ENCODE measurements around the gene MRPS15.
"Not testable (repeated sequence)": the region's sequence is repeated elsewhere in the genome, so short reads cannot be mapped to it uniquely, and the experiment has no call there.

The MRPS15 gene

DNA sequence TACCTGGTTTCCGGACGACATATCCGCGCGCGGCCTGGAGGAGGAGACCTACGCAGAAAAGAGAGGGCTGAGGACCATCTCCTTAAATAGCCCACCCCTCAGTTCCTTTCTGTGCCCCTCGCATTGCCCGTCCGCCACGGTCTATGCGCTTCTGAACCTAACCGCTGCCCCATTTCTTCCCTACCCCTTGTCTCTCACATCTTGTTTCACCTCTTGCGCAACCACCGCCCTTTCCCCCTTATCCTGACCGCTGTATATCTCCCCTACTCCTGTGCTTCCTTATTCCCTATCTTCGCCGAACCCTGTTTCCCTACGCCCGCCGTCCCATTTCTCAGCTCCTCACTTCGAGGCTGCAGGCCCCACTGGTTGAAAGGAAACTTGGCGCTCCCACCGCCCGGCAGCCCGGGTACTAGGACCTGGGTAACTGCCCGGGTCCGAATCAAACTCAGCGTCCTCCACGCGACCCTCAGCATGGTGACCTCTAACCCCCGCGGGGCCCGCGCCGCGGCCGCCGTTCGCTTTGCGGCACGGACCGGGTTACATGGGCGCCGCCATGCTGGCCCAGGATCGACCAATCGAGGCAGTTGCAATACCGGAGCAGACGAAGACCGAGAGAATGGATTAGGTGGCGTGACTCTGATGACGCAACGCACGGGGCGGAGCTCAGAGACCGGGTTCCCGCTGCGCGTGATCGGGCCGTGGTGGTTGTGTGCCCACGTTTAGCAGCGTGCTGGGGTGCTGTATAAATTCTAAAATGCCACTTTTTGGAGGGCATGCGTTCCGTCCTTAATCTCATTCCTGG lies at the start of gene MRPS15:
Gene MRPS15 (minus strand): TSS at position 582 of the 802 bp plus-strand sequence. CDS start 109 bp downstream, at position 473.
- DNase-seq: peak; percentile 90 to 96

DNA sequence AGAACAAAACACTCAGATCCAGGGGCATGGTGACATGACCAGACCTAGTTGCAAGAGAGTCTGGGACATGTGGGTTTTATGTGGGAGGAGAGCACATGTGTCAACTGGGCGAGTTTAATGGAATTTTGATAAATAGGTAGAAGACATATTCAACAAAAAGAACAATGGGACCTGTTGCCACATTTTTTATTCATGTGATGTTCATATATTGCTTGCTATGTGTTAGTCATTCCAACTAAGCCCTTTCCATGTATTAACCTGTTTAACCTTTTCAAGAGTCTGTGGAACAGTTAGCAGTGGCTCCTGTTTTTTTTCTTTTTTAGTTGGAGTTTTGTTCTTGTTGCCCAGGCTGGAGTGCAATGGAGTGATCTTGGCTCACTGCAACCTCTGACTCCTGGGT lies 48.7 kb upstream of the MRPS15 start:
- no peak for DNase-seq

DNA sequence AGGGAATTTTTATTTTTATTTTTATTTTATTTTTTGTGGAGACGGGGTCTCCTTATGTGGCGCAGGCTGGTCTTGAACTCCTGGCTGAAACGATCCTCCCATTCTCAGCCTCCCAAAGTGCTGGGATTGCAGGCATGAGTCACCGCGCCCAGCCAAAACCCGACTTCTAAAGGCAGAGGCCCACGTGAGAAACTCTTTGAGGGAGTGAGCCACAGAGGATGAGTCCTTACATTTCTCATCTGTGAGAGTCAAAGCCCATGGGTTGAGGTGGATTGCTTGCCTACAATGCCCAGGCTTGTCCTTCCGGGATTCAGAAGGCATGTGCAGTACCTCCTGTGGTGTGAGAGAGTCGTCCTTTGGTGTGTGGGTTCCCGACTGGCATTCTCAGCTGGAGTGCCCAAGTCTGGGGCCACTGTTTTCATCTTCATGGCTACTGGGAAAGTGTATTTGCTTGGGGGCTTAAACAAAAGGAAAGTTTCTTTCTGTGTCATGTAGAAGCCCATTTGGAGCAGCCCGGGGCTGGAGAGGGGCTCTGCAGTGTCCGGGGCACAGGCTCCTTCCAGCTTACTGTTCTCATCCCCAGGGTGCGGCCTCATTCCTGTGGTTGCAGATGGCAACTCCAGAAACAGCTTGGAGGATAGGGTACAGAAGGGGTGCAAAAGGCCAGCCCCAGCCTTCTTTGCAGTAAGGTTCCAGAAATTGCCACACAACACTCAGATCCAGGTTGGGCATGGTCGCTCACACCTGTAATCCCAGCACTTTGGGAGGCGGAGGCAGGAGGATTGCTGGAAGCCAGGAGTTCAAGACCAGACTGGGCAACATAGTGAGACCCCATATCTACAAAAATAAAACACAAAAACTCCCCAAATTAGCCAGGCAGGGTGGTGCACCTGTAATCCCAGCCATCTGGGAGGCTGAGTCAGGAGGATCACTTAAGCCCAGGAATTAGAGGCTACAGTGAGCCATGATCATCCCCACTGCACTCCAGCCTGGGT lies 47.9 kb upstream of the MRPS15 start:
- DNase-seq: no peak

DNA sequence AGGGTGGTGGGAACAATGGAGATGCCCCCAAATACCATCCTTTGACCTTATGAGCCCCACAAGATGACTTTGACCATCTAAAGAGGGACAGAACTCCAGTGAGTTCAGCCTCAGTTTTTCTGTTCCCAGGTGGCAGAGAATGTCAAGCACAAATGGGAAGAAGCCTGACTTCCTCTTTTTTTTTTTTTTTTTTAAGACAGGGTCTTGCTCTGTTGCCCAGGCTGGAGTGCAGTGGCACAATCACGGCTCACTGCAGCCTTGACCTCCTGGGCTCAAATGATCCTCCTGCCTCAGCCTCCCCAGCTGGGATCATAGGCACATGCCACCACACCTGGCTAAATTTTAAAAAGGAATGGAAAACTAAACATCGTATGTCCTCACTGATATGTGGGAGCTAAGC lies 47.0 kb upstream of the MRPS15 start:
- not testable (repeated sequence) for DNase-seq

- no peak for DNase-seq
These were observed 46.2 kb upstream of the MRPS15 start for GRCh38 chr1:36510418-36510817.

DNA sequence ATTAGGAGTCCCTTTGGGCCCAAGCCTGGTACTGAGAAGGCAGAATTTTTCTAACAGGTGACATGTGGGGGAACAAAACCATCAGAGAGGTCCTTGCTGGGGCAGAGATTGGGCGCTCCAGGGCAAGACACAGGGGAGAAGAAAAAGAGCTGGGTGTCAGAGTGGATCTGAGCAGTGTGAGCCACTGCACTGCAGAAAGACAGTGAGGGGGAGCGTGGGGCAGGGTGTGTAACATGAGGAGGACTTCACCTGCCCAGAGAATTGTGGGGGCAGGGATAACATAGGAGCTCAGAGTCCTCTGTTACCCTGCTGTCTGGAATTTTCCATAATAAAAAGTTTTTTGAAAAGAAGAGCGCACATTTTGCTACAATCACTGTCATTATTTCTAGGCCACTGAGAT lies 44.1 kb upstream of the MRPS15 start:
- DNase-seq: no peak

DNA sequence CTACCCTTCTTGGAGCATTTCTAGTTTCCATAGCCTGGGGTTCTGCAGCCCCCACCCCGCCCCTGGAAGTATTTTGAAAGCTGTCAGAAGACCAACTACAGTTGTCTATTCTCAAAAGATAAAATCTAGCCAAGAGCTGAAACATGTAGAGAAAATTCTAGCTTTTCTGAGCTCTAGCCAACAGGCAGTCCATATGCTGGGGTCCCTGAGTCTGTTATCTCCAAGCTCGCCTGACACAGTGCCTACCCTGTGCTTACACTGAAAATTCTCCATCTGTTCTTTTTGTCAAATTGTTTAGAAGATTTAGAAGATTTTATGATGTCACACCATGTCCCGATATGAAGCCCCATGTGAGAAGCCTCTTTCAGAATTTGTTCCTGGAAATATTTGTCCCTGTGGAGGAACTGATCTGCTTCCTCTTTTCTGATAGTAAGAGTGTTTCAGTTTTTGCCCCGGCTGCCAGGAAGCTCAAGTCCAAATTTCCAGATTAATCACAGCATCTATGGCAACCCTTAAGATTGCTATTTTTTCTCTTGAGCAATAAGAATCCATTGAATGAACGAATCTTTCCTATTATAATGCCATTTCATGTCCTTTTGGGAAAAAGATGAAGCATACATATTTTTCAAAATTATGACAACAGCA lies 42.2 kb upstream of the MRPS15 start:
- no peak for DNase-seq

DNA sequence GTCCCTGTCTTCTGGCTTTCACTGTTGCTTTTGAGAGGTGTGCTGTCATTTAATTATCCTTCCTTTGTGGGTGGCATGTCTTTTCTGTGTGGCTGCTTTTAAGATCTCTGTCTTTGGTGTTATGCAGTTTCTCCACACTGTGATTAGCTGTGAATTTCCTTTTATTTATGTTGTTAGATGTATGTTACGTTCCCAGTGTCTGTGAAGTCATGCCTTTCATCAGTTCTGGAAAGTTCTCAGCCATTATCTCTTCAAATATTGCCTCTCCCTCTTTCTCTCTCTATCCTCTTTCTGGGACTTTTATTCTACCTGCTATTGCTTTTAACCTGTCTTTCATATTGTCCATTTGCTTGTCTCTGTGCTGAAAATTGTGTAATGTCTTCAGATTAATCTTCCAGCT lies 39.5 kb upstream of the MRPS15 start:
- DNase-seq: no peak

GRCh38 chr1:36503159-36503558 lies 39.0 kb upstream of the MRPS15 start:
- DNase-seq: no peak

DNA sequence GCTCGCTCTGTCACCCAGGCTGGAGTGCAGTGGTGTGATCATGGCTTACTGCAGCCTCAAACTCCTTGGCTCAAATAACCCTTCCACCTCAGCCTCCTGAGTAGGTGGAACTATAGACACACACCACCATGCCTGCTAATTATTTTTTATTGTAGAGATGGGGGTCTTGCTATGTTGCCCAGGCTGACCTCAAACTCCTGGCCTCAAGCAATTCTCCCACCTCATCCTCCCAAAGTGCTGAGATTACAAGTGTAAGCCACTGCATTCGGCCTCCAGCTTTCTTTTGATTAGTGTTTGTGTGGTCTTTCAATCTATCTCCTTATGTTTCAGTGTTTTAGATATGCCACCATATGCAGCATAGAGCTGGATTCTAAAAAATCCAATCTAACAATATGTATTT lies 38.4 kb upstream of the MRPS15 start:
- DNase-seq: no peak

GRCh38 chr1:36501911-36502310 lies 37.7 kb upstream of the MRPS15 start:
- not testable (repeated sequence) for DNase-seq

DNA sequence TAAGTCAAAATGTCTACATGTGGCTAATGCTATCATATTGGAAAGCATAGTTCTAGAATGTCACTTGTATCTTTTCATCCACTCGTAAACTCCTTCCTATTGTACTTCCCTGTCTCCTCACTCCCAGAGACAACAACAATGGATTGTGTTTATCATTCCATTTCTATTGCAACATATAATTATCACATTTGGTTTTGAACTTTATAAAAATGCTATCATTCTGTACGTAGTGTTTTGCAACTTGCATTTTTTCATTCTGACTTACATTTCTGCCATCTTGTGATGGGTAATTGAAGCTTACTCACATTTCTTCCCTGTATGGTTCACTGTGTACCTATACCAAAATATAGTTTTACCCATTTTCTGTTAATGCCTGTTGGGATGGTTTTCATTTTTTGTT lies 33.0 kb upstream of the MRPS15 start:
- no peak for DNase-seq

DNA sequence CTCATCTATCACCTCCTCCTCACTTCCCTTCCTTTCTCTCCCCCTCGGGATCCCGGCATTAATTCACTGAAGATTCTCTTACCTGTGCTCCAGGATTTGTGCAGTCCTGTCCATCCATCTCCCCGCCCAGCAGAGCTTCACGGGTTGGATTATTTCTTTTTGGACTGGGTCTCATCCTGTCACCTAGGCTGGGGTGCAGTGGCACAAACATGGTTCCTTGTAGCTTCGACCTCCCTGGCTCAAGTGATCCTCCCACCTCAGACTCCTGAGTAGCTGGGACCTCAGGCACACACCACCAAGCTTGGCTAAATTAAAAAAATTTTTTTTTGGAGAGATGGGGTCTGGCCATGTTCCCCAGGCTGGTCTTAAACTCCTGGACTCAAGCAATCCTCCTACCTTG lies 30.8 kb upstream of the MRPS15 start:
- DNase-seq: no peak

DNA sequence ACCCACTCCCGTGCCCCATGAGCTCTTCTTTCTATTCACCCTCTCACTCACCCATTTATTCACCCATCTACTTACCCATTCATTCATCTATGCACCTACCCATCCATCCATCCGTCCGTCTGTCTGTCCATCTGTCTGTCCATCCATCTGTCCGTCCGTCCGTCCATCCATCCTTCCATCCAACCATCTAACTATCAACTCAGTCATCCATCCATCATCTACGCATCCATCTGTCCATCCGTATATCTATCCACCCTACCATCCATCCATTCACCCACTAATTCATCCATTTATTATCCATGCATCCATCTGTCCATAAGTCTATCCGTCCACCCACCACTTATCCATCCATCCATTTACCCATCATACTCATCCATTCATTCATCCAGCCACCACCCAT lies 29.3 kb upstream of the MRPS15 start:
- DNase-seq: no peak

DNA sequence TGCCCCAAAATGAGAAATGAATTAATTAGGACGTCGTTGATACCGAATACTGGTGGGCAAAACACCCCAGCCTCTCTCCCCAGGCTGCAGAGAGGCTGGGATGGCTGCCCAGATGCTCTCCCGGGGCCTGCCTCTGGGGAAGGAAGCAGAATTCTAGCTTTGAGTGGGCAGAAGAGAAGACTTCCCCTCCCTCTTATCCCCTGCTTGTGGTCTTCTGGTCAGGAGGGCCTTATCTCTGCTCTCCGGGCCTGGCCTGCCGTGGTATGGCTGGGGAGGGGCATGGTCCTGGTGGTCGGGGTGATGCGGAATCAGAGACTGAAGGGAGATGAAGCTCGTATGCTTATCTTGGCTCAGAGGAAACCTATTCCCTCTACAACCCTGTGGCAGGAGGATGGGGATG lies 28.3 kb upstream of the MRPS15 start:
- DNase-seq: no peak

- DNase-seq: not testable (repeated sequence)
These were observed 25.3 kb upstream of the MRPS15 start for GRCh38 chr1:36489258-36490051.

- DNase-seq: no peak
These were observed 23.7 kb upstream of the MRPS15 start for GRCh38 chr1:36487906-36488305.

DNA sequence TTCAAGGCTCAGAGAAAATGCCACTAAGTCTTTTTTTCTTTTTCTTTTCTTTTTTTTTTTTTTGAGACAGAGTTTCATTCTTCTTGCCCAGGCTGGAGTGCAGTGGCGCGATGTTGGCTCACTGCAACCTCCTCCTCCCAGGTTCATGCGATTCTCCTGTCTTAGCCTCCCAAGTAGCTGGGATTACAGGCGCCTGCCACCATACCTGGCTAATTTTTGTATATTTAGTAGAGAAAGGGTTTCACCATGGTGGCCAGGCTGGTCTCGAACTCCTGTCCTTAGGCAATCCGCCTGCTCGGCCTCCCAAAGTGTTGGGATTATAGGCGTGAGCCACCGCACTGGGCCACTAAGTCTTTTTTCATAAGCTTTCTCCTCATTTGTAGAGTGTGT lies 23.1 kb upstream of the MRPS15 start:
- DNase-seq: not testable (repeated sequence)

DNA sequence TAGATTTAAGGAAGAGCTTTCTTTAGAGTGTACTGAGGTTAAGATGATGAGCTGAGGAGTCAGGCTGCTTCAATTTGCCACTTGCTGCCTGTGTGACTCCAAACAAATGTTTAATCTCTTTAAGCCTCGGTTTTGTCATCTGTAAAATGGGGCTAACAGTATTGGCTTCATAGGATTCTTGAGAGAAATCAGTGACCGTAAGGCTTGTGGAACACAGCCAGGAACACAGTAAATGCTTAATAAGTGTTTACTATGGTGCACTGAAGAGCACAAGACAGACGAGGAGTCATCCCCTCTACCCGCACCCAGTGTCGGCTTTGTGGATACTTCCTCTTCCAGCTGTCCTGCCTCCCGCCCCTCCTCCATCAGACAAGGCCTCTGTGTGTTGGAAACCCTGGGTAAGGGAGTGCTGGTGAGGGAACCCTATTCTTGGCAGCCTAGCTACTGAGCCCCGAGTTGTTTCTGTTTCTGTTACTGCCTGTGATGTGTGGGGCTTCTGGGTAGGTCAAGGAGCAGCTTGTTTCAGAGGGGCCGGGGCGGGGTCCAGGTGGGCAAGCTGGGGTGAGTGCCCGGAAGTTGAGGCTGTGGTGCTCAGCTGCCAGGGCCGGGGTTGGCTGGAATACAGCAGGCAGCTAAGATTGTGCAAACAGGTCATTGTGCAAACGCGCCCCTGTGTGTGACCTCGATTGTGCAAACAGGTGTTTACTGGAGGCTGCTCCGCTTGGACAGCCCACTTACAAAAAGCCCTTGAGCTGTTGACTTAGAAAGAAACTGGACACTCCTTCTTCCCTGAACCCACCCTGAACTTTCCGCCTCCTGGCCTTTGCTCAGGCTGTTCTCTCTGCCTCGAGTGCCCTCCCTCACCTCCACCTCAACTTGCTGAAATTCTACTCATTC lies 22.5 kb upstream of the MRPS15 start:
- DNase-seq: peak; percentile 9 to 30

- no peak for DNase-seq
These were observed 21.9 kb upstream of the MRPS15 start for GRCh38 chr1:36486093-36486438.

GRCh38 chr1:36484099-36484498 lies 19.9 kb upstream of the MRPS15 start:
- no peak for DNase-seq

All from hippocampal formation (tissue), 2 donors.